HepG2 (cell line): Measurements from ENCODE around the gene RTEL1. TPM values are rescaled to one million over a fixed set of nuclear protein-coding genes. Genes with fewer than 3 reads are reported as not detected.

ENCODE experiments used
- DNMT1 ChIP-seq: sonication (generic); formaldehyde crosslinking; IDR thresholded peaks from 2 replicates; pipeline ENCODE4 v1.5.1; 2020; ENCODE audit warnings: mild to moderate bottlenecking, missing genetic modification reagents
- ETV6 ChIP-seq: sonication (generic); formaldehyde crosslinking; conservative IDR thresholded peaks from 2 replicates; pipeline ENCODE4 v1.4.0; 2020; ENCODE audit warnings: missing genetic modification reagents
- FLYWCH1 ChIP-seq: sonication (generic); formaldehyde crosslinking; IDR thresholded peaks from 2 replicates; pipeline ENCODE4 v1.8.1; 2023; ENCODE audit warnings: mild to moderate bottlenecking, missing genetic modification reagents
- FOSL2 ChIP-seq: sonication (generic); formaldehyde crosslinking; IDR thresholded peaks from 2 replicates; pipeline ENCODE4 v1.4.0; 2020; ENCODE audit warnings: missing genetic modification reagents
- HDAC6 ChIP-seq: fragments of 200-600 bp; sonication (generic); IDR thresholded peaks from 2 replicates; pipeline ENCODE4 v1.7.0; 2017; ENCODE audit warnings: mild to moderate bottlenecking, antibody characterized with exemption, low read length, low read depth
- IRF2 ChIP-seq: IDR thresholded peaks from 2 replicates; pipeline ENCODE4 v1.6.1; 2018; ENCODE audit warnings: missing genetic modification reagents, missing compliant biosample characterization
- KDM5B ChIP-seq: sonication (generic); formaldehyde crosslinking; IDR thresholded peaks from 2 replicates; pipeline ENCODE4 v1.4.0; 2020; ENCODE audit warnings: missing genetic modification reagents, mild to moderate bottlenecking, borderline replicate concordance
- KMT2B ChIP-seq: IDR thresholded peaks from 2 replicates; pipeline ENCODE4 v1.6.1; 2016; ENCODE audit warnings: missing genetic modification reagents, missing compliant biosample characterization
- MED1 ChIP-seq: sonication (generic); formaldehyde crosslinking; IDR thresholded peaks from 2 replicates; pipeline ENCODE4 v1.4.0; 2020; ENCODE audit warnings: missing genetic modification reagents
- NFKB2 ChIP-seq: sonication (generic); formaldehyde crosslinking; IDR thresholded peaks from 2 replicates; pipeline ENCODE4 v1.4.0; 2020; ENCODE audit warnings: missing genetic modification reagents, borderline replicate concordance
- NR2F6 ChIP-seq, 2 experiments: IDR thresholded peaks; 2 replicates each; pipeline ENCODE4 v1.6.1; 2016; ENCODE audit warnings: antibody characterized with exemption in 1 of 2, mild to moderate bottlenecking in 1 of 2
- PHF21A ChIP-seq: sonication (generic); formaldehyde crosslinking; IDR thresholded peaks from 2 replicates; pipeline ENCODE4 v1.5.0; 2020; ENCODE audit warnings: mild to moderate bottlenecking, missing genetic modification reagents
- ZNF318 ChIP-seq: sonication (generic); formaldehyde crosslinking; IDR thresholded peaks from 2 replicates; pipeline ENCODE4 v1.4.0; 2020; ENCODE audit warnings: mild to moderate bottlenecking, missing genetic modification reagents
- ZNF329 ChIP-seq: sonication (generic); formaldehyde crosslinking; IDR thresholded peaks from 2 replicates; pipeline ENCODE4 v1.9.0; 2021; ENCODE audit warnings: low read depth, mild to moderate bottlenecking, missing genetic modification reagents
- ZNF44 ChIP-seq: sonication (generic); formaldehyde crosslinking; IDR thresholded peaks from 2 replicates; pipeline ENCODE4 v1.5.1; 2020; ENCODE audit warnings: mild to moderate bottlenecking, missing genetic modification reagents
- ZNF614 ChIP-seq: IDR thresholded peaks from 2 replicates; pipeline ENCODE4 v1.6.1; 2018; ENCODE audit warnings: missing biosample characterization, missing genetic modification reagents, inconsistent platforms, borderline replicate concordance
- polyA plus RNA-seq, 8 experiments: library from polyadenylated mRNA; depleted of rRNA in 3 of 8; stranded (reverse) in 7 of 8; unstranded in 1 of 8; fragments of >200 nt; fragmentation: Illumina TruSeq in 4 of 8; extraction: Trizol in 4 of 8; gene quantifications; 2 replicates each; pipeline versions ENCODE4 v1.2.1 to v1.2.3, GENCODE V29; 2011 to 2016; ENCODE audit warnings: low read depth in 4 of 8, missing spikeins in 1 of 8, mixed read lengths in 1 of 8; ENCODE audit not compliant: insufficient read depth in 1 of 8
- total RNA-seq, 5 experiments: library from RNA; depleted of rRNA; stranded (reverse); fragments of >200 nt; fragmentation: Illumina TruSeq; extraction: Trizol; gene quantifications; 2 replicates each; pipeline ENCODE4 v1.2.3, GENCODE V29; 2016; ENCODE audit warnings: low read depth in 1 of 5
- TF ChIP-seq, protein P1 (sequence below): sonication (generic); formaldehyde crosslinking; conservative IDR thresholded peaks from 2 replicates; pipeline ENCODE4 v1.8.0; 2022; ENCODE audit warnings: missing genetic modification reagents
- TF ChIP-seq, protein P2 (sequence below): sonication (generic); formaldehyde crosslinking; IDR thresholded peaks from 2 replicates; pipeline ENCODE4 v1.9.0; 2022; ENCODE audit warnings: low read depth, missing genetic modification reagents

Gene RTEL1
- total and polyA plus RNA-seq, 2 of the 13 experiments (the other 11 are each of a cell fraction or from before 2014, with no cell fraction given) = 21.8 to 36.4 TPM

- TF ChIP-seq KDM5B = peak; percentile 92
- peak; percentile 93 for TF ChIP-seq IRF2
- TF ChIP-seq PHF21A (CRISPR knock-in tag) = peak; percentile 99
- peak; percentile 89 for TF ChIP-seq KMT2B (CRISPR knock-in tag)
- TF ChIP-seq ETV6 = peak; percentile 69; the same call in 1 of the 2 replicates
- TF ChIP-seq, protein P1, sequence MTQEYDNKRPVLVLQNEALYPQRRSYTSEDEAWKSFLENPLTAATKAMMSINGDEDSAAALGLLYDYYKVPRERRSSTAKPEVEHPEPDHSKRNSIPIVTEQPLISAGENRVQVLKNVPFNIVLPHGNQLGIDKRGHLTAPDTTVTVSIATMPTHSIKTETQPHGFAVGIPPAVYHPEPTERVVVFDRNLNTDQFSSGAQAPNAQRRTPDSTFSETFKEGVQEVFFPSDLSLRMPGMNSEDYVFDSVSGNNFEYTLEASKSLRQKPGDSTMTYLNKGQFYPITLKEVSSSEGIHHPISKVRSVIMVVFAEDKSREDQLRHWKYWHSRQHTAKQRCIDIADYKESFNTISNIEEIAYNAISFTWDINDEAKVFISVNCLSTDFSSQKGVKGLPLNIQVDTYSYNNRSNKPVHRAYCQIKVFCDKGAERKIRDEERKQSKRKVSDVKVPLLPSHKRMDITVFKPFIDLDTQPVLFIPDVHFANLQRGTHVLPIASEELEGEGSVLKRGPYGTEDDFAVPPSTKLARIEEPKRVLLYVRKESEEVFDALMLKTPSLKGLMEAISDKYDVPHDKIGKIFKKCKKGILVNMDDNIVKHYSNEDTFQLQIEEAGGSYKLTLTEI (CRISPR knock-in tag) = no peak
- no peak for TF ChIP-seq HDAC6
- peak; percentile 72 for TF ChIP-seq FOSL2 (CRISPR knock-in tag)
- TF ChIP-seq, protein P2, sequence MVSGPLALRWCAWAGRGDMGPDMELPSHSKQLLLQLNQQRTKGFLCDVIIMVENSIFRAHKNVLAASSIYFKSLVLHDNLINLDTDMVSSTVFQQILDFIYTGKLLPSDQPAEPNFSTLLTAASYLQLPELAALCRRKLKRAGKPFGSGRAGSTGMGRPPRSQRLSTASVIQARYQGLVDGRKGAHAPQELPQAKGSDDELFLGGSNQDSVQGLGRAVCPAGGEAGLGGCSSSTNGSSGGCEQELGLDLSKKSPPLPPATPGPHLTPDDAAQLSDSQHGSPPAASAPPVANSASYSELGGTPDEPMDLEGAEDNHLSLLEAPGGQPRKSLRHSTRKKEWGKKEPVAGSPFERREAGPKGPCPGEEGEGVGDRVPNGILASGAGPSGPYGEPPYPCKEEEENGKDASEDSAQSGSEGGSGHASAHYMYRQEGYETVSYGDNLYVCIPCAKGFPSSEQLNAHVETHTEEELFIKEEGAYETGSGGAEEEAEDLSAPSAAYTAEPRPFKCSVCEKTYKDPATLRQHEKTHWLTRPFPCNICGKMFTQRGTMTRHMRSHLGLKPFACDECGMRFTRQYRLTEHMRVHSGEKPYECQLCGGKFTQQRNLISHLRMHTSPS (CRISPR knock-in tag) = peak; percentile 97
- peak; percentile 30 for TF ChIP-seq ZNF318
- TF ChIP-seq ZNF329 = peak; percentile 86
- TF ChIP-seq ZNF614 = peak; percentile 98
- peak; percentile 18; the same call in 1 of the 2 replicates for TF ChIP-seq ZNF44 (CRISPR knock-in tag)
- no peak; the same call in 1 of the 2 replicates for TF ChIP-seq NR2F6 (IDR thresholded peaks at IDR 0.05)
- TF ChIP-seq NR2F6 (CRISPR knock-in tag; IDR thresholded peaks at IDR 0.05) = peak; percentile 87
- no peak for TF ChIP-seq FLYWCH1 (CRISPR knock-in tag)
- TF ChIP-seq DNMT1 (CRISPR knock-in tag) = peak; percentile 33; the same call in 1 of the 2 replicates
- peak; percentile 94 for TF ChIP-seq NFKB2
- peak; percentile 96 for TF ChIP-seq MED1 (CRISPR knock-in tag)
Observed at GRCh38 chr20:63740627-63741353, 82.7 kb downstream of the RTEL1 start (continued).
